GM19328 (cell line): ENCODE results near the gene KMO.

Experiments
- ATAC-seq: cut with Tn5 transposase; IDR thresholded peaks from one replicate; pipeline ENCODE4 v1.9.1; 2021; ENCODE audit warnings: mild to moderate bottlenecking, moderate library complexity; ENCODE audit not compliant: unreplicated experiment

Gene KMO

GRCh38 chr1:241645199-241645598, 113.0 kb downstream of the KMO start:
- ATAC-seq = no peak
